ENCODE data around the gene RNASE12. TPM values are rescaled to one million over a fixed set of nuclear protein-coding genes. Genes with fewer than 3 reads are reported as not detected.

The RNASE12 gene
- total RNA-seq, 1 donor from 2014 or later, result not detected

DNA sequence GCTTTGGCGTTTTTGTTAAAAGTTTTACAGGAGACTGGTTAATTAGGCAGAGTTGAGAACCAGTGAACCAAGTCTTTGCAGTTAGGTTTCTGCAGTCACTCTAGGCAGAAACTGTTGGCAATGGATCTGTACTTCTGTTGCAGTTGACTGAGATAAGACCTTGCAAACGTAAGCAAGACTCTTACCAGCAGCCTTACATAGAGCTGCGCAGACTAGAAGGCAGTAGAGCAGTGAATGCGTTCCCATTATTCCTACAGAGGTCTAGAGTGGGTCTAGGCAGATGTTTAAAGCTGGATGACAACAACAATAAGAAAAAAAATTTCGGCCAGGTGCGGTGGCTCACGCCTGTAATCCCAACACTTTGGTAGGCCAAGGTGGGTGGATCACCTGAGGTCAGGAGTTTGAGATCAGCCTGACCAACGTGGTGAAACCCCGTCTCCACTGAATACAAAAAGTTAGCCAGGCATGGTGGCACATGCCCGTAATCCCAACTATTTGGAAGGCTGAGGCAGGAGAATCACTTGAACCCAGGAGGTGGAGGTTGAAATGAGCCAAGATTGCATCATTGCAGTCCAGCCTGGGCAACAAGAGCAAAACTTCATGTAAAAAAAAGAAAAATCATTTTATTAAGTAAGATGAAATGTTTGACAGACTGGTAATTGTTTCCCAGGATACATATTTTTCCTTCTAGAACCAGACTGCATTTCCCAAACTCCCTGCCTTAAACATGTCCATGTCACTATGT, 42.6 kb downstream of the RNASE12 start:
- DNase-seq (ENCODE audit: low spot score) (no peak), ATAC-seq (no peak)

DNA sequence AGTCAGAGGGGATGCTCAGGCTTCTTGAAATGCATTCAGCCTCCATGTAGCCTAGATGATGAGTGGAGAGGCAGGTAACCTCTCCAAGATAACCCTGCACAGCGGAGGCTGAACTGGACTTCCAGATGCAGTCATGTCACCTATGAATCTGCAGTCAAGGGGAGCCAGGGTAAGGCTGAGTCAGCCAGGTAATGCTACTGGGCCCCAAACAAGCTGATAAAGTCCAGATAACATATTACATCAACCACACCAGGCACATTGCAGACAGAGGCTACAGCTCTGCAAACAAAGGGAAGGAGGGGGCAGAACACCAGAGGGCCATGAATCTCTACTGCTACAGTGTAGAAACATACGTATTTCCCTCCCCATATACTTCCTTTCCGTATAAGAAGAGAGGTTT, 44.3 kb downstream of the RNASE12 start:
- peak; percentile 52 for ATAC-seq
- no peak for DNase-seq (ENCODE audit: low spot score)

Other genes with a start within 250 kb of the RNASE12 start
- 8.9 TPM for gene PARP2, start 247.7 kb downstream of the RNASE12 start, total RNA-seq
- 14.9 TPM for gene TEP1, start 177.9 kb downstream of the RNASE12 start, total RNA-seq
- gene KLHL33, start 155.2 kb downstream of the RNASE12 start, total RNA-seq, result 0.20 TPM
- 11.5 TPM for gene OSGEP, start 136.6 kb downstream of the RNASE12 start, total RNA-seq
- 50.9 TPM for gene APEX1, start 136.2 kb downstream of the RNASE12 start, total RNA-seq
- 11.7 TPM for gene PIP4P1, start 129.9 kb downstream of the RNASE12 start, total RNA-seq
- 45.0 TPM for gene PNP, start 122.0 kb downstream of the RNASE12 start, total RNA-seq
- gene RNASE10, start 85.8 kb downstream of the RNASE12 start, total RNA-seq, result 0.91 TPM
- not detected for gene RNASE9, start 30.3 kb downstream of the RNASE12 start, total RNA-seq
- gene RNASE11, start 3.4 kb downstream of the RNASE12 start, total RNA-seq, result not detected
- gene OR6S1, start 50.3 kb upstream of the RNASE12 start, total RNA-seq, result not detected
- 152 TPM for gene RNASE4, start 93.2 kb upstream of the RNASE12 start, total RNA-seq
- gene ANG, start 97.4 kb upstream of the RNASE12 start, total RNA-seq, result 685 TPM
- not detected for gene EDDM3A, start 154.5 kb upstream of the RNASE12 start, total RNA-seq
- gene EDDM3B, start 177.0 kb upstream of the RNASE12 start, total RNA-seq, result not detected
- 1.6 TPM for gene RNASE6, start 189.9 kb upstream of the RNASE12 start, total RNA-seq
- 21.4 TPM for gene RNASE1, start 211.5 kb upstream of the RNASE12 start, total RNA-seq

Data from left lobe of liver (tissue), 2 donors.